Parathyroid adenoma (tissue), 2 donors: Measurements from ENCODE around the gene SEC31A.

Experiments used
- H2AFZ ChIP-seq: fragments of 300-600 bp; sonication (generic); one replicate; pipeline ENCODE4 v1.7.0; 2017; ENCODE audit warnings: antibody characterized with exemption, mild to moderate bottlenecking
- H3K27ac ChIP-seq: fragments of 300-600 bp; sonication (generic); one replicate; pipeline ENCODE4 v1.7.0; 2017
- H3K27me3 ChIP-seq: fragments of 300-600 bp; sonication (generic); one replicate; pipeline ENCODE4 v1.7.0; 2017; ENCODE audit warnings: low read length; ENCODE audit not compliant: control insufficient read depth, insufficient read depth
- H3K36me3 ChIP-seq: fragments of 300-600 bp; sonication (generic); one replicate; pipeline ENCODE4 v1.7.0; 2017; ENCODE audit warnings: low read length; ENCODE audit not compliant: control insufficient read depth, insufficient read depth
- H3K4me1 ChIP-seq: fragments of 300-600 bp; sonication (generic); one replicate; pipeline ENCODE4 v1.7.0; 2017; ENCODE audit warnings: control low read depth
- H3K4me2 ChIP-seq: fragments of 300-600 bp; sonication (generic); one replicate; pipeline ENCODE4 v1.7.0; 2017; ENCODE audit warnings: low read length
- H3K4me3 ChIP-seq: fragments of 300-600 bp; sonication (generic); one replicate; pipeline ENCODE4 v1.7.0; 2017; ENCODE audit warnings: low read depth, low read length
- H3K79me2 ChIP-seq: fragments of 300-600 bp; sonication (generic); one replicate; pipeline ENCODE4 v1.7.0; 2017; ENCODE audit warnings: control low read depth
- H3K9ac ChIP-seq: fragments of 300-600 bp; sonication (generic); one replicate; pipeline ENCODE4 v1.7.0; 2017; ENCODE audit warnings: mild to moderate bottlenecking
- H3K9me3 ChIP-seq: fragments of 300-600 bp; sonication (generic); one replicate; pipeline ENCODE4 v1.7.0; 2017; ENCODE audit warnings: low read length; ENCODE audit not compliant: control insufficient read depth
- TF ChIP-seq, protein P1 (sequence below): fragments of 300-600 bp; sonication (generic); IDR thresholded peaks from one replicate; pipeline ENCODE4 v1.7.0; 2017; ENCODE audit warnings: antibody characterized with exemption, mild to moderate bottlenecking
- donor health status: primary hyperparathyroidism.

The SEC31A gene

DNA sequence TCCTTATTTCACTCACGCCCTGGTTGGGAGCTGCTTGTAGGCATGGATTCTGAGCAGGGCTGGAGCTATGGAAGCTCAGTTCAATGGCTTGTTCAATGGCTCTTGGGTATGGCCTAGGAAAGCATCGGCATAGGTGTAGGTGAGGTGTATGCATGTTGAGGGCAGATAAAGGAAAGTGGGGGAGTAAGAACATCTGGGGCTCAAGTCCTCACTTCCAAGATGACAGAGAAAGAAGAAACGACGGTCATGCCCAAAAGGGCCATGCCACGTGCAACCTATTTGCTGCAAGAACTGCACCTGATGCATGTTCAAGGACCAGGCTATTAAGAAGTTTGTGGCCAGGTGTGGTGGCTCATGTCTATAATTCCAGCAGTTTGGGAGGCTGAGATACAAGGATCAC, 115.7 kb downstream of the SEC31A start:
- no peak overlapping the region for H3K27ac ChIP-seq
- no peaks in the 10 kb centered on the region for H3K79me2 ChIP-seq
- no peaks in the 10 kb centered on the region for H3K27me3 ChIP-seq
- no peaks in the 10 kb centered on the region for H3K36me3 ChIP-seq
- H2AFZ ChIP-seq, result no peak overlapping the region
- H3K4me3 ChIP-seq, result no peak overlapping the region
- no peaks in the 10 kb centered on the region for H3K4me1 ChIP-seq
- TF ChIP-seq, protein P1, sequence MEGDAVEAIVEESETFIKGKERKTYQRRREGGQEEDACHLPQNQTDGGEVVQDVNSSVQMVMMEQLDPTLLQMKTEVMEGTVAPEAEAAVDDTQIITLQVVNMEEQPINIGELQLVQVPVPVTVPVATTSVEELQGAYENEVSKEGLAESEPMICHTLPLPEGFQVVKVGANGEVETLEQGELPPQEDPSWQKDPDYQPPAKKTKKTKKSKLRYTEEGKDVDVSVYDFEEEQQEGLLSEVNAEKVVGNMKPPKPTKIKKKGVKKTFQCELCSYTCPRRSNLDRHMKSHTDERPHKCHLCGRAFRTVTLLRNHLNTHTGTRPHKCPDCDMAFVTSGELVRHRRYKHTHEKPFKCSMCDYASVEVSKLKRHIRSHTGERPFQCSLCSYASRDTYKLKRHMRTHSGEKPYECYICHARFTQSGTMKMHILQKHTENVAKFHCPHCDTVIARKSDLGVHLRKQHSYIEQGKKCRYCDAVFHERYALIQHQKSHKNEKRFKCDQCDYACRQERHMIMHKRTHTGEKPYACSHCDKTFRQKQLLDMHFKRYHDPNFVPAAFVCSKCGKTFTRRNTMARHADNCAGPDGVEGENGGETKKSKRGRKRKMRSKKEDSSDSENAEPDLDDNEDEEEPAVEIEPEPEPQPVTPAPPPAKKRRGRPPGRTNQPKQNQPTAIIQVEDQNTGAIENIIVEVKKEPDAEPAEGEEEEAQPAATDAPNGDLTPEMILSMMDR, result no peak
- H3K4me2 ChIP-seq, result no peak overlapping the region
- no peaks in the 10 kb centered on the region for H3K9me3 ChIP-seq
- H3K9ac ChIP-seq, result no peak overlapping the region

DNA sequence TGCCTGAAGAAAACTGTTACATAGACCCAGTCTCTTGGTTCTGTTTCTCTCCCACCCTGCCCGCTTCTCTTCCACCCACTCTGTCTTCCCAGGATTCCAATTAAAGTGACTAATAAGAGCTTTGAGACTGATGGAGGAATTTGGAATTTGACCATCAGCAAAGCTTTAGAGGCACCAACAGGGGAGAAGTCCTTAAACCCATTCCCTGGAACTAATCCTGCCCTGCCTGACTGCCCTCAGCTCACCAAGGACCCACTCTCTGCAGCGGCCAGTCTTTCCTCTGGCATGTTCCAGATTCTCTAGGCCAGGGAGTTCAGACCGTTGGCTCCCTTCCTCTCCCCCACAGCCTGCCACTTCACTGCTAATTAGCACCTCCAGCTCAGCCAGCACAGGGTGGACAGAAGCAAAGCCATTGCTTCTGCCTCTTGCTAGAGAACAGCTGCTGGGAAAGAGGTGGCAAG, 116.2 kb downstream of the SEC31A start:
- Histone ChIP-seq H3K9me3 (no peaks in the 10 kb centered on the region), H3K4me3 (no peak overlapping the region), H3K9ac (no peak overlapping the region), H2AFZ (no peak overlapping the region), H3K4me1 (no peaks in the 10 kb centered on the region), H3K4me2 (no peak overlapping the region), H3K27me3 (no peaks in the 10 kb centered on the region), H3K79me2 (no peaks in the 10 kb centered on the region), H3K27ac (no peak overlapping the region), H3K36me3 (no peaks in the 10 kb centered on the region)
- TF ChIP-seq, protein P1, result no peak

DNA sequence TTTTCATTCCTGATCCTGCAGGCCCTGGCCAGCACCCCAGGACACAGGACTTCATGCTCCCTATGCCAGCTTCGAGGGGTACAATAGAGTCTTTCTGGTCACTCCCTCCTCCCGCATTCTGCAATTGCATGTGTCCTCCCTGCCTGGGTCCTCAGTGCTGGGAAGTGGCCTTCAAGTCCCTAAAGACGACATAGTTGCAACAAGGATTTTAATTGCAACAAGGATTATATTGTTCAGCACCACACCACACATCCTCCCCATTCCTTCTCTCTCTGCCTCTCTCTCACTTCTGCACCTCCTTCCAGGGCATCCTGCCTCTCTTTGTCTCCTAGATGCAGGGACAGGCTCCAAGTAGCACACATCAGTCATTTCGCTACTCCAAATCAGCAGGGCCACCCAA, 117.9 kb downstream of the SEC31A start:
- Histone ChIP-seq H3K79me2 (no peaks in the 10 kb centered on the region), H3K27me3 (no peaks in the 10 kb centered on the region), H3K4me3 (no peak overlapping the region), H3K36me3 (no peaks in the 10 kb centered on the region), H2AFZ (no peak overlapping the region), H3K4me1 (no peaks in the 10 kb centered on the region), H3K9ac (no peak overlapping the region), H3K4me2 (no peak overlapping the region), H3K27ac (no peak overlapping the region), H3K9me3 (no peaks in the 10 kb centered on the region)
- TF ChIP-seq, protein P1, result no peak

DNA sequence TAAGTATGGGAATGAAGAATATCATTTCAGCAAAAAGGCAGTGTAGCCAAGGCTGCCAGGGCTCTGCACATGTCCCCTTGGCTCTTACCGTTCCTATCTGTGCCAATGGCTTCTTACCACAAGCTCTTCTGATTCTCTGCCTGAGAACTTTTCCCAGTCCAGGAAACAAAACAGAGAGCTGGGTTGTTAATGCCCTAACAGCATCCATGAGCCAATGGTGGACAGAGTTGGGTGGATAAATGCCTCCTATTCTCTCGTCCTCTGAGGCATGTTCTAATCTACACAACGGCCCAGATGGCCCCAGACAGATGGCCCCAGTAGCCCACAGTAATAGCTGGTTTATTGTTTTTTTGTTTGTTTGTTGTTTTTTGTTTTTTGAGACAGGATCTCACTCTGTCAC, 120.3 kb downstream of the SEC31A start:
- TF ChIP-seq, protein P1, result no peak
- Histone ChIP-seq H3K4me2 (no peak overlapping the region), H3K27ac (no peak overlapping the region), H3K9me3 (no peaks in the 10 kb centered on the region), H3K36me3 (no peaks in the 10 kb centered on the region), H2AFZ (no peak overlapping the region), H3K9ac (no peak overlapping the region), H3K27me3 (no peaks in the 10 kb centered on the region), H3K4me1 (no peaks in the 10 kb centered on the region), H3K4me3 (no peak overlapping the region), H3K79me2 (no peaks in the 10 kb centered on the region)
